Mesothelial cell of epicardium (in vitro differentiated cells): Measurements from ENCODE around the gene FTCDNL1. TPM values are rescaled to one million over a fixed set of nuclear protein-coding genes. Genes with fewer than 3 reads are reported as not detected.

ENCODE experiments used
- DNase-seq, 2 experiments: peaks; one replicate each; pipeline ENCODE4 v3.0.0; 2021; ENCODE audit warnings: low spot score in 2 of 2; ENCODE audit not compliant: unreplicated experiment in 2 of 2
- H3K27ac Mint-ChIP-seq: 2 replicates; pipeline ENCODE4 v1.8.0; 2021; ENCODE audit warnings: mixed read lengths
- H3K27me3 Mint-ChIP-seq: 2 replicates; pipeline ENCODE4 v1.8.0; 2021; ENCODE audit warnings: low read depth, mixed read lengths
- H3K36me3 Mint-ChIP-seq: 2 replicates; pipeline ENCODE4 v1.8.0; 2021; ENCODE audit warnings: mixed read lengths
- H3K4me1 Mint-ChIP-seq: 2 replicates; pipeline ENCODE4 v1.8.0; 2021; ENCODE audit warnings: mixed read lengths
- H3K4me3 Mint-ChIP-seq: 2 replicates; pipeline ENCODE4 v1.8.0; 2021; ENCODE audit warnings: mild to moderate bottlenecking, moderate library complexity, mixed read lengths
- H3K9me3 Mint-ChIP-seq: 2 replicates; pipeline ENCODE4 v1.8.0; 2021; ENCODE audit warnings: mixed read lengths
- CTCF ChIP-seq: fragments of 200-600 bp; sonication (generic); IDR thresholded peaks from one replicate; pipeline ENCODE4 v1.5.0; 2021; ENCODE audit warnings: antibody characterized with exemption; ENCODE audit not compliant: unreplicated experiment
- total RNA-seq: library from RNA; stranded (reverse); gene quantifications from 3 replicates; pipeline ENCODE4 v1.2.1, GENCODE V29; 2021

Gene FTCDNL1
- 1.5 to 2.1 TPM (median 1.5 TPM) in 3 replicates for total RNA-seq

DNA sequence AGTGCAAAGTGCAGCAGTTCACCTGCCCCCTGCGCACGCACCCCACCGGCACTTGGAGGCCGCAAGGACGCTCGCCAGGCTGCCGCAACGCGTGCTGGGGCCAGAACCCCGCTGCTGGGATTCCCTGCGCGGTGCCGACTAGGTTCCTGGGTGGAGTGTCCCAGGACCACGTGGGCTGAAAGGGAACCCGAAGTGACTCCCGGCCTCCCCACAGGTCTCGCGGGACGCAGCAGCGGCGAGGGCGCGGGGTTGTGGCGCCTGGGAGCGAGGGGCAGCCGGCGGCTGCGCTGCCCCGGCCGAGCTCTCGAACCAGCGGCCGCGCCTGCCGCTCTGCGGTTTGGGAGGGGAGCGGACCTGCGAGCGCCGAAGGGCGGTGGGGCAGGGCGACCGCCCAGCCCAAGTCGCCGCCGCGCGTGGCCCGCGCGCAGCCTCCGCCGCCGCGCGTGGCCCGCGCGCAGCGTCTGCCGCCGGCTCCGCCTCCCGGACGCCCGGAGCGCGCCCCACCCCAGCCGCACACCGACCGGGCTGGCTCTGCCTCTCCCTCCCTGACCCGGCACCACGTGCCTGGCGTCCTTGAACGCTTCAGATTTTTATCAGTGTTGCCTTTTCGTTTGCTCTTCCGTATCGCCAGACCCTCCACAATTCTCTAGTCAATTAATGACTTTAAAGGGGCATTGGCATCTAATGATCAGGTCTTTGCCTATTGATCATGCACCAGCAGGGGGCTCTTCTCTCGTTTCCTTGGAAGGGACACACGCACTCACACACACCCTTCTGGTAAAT, at the start of gene FTCDNL1:
Gene FTCDNL1, minus strand, starts transcription at position 475 of the 783 bp plus-strand sequence. CDS start 2,230 bp downstream, outside the sequence.
- Mint-ChIP-seq H3K4me3 (peak within 1 kb of the TSS; percentile 84), H3K4me1 (peaks cover 9% of the 10 kb centered on the region), H3K27ac (peak within 1 kb of the TSS; percentile 59), H3K9me3 (no peaks in the 10 kb centered on the region), H3K27me3 (peaks cover 66% of the 10 kb centered on the region), H3K36me3 (no peaks in the 10 kb centered on the region)
- DNase-seq: peak; percentile 27 to 48
- TF ChIP-seq CTCF: peak; percentile 55

DNA sequence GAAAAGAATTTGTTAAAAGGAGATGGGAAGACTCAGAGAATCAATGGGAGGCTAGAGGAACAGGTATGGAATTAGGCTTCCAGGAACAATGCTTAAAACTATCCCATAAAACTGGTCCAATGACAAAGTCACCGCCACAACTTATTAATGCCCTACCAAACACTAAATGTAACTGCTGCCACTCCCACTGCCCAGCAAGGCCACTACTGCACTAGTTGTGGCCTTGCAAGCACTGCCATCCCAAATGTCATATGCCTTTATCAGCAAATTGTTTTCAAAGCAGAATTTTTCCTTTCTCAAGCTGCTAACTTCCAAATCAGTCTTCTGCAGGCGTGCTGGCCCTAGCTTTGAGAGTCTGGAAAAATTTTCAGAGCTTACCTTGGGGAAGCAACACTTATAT, 45.6 kb upstream of the FTCDNL1 start:
- no peaks in the 10 kb centered on the region for H3K9me3 Mint-ChIP-seq
- H3K27ac Mint-ChIP-seq: no peak overlapping the region
- no peaks in the 10 kb centered on the region for H3K36me3 Mint-ChIP-seq
- no peak for TF ChIP-seq CTCF
- no peak for DNase-seq
- no peak overlapping the region for H3K4me3 Mint-ChIP-seq
- H3K27me3 Mint-ChIP-seq: no peaks in the 10 kb centered on the region
- H3K4me1 Mint-ChIP-seq: no peaks in the 10 kb centered on the region

GRCh38 chr2:199895406-199895805, 44.4 kb upstream of the FTCDNL1 start:
- Mint-ChIP-seq H3K4me1 (no peaks in the 10 kb centered on the region), H3K27me3 (no peaks in the 10 kb centered on the region), H3K9me3 (no peaks in the 10 kb centered on the region), H3K36me3 (no peaks in the 10 kb centered on the region), H3K4me3 (no peak overlapping the region), H3K27ac (no peak overlapping the region)
- no peak for TF ChIP-seq CTCF
- no peak for DNase-seq

DNA sequence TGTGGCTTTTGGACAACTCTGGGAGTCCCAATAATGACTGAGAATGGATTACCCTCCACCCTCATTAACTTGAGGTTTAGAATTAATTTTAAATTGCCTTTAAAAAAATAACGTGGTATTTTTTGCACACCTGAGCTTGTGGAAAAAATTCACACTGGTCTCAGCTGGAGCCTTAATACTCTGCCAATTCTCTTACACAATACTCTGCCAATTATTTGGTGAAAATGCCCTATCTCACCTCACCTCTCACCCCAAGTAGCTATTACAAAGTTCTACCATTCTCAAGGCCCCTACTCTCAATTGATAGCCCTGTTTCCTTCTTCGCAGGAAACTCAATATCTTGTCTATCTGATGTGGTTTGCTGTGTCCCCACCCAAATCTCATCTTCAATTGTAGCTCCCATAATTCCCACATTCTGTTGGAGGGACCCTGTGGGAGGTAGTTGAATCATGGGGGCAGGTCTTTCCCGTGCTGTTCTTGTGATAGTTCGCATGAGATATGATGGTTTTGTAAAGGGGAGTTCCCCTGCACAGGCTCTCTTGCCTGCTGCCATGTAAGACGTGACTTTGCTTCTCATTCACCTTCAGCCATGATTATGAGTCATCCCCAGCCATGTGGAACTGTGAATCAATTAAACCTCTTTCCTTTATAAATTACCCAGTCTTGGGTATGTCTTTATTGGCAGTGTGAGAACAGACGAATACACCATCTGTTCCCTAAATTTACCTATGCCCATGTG, 32.7 kb upstream of the FTCDNL1 start:
- Mint-ChIP-seq H3K4me1 (no peaks in the 10 kb centered on the region), H3K4me3 (no peak overlapping the region)

GRCh38 chr2:199882667-199883066, 31.7 kb upstream of the FTCDNL1 start:
- Mint-ChIP-seq H3K36me3 (no peaks in the 10 kb centered on the region), H3K27me3 (no peaks in the 10 kb centered on the region), H3K4me3 (no peak overlapping the region), H3K4me1 (no peaks in the 10 kb centered on the region), H3K9me3 (peaks cover 8% of the 10 kb centered on the region), H3K27ac (no peak overlapping the region)
- no peak for DNase-seq
- TF ChIP-seq CTCF: no peak

More for the DNA sequence above, 32.7 kb upstream of the FTCDNL1 start:
- TF ChIP-seq CTCF: no peak
- Mint-ChIP-seq H3K9me3 (peaks cover 4% of the 10 kb centered on the region), H3K27me3 (no peaks in the 10 kb centered on the region), H3K27ac (no peak overlapping the region), H3K36me3 (no peaks in the 10 kb centered on the region)
- no peak for DNase-seq
